Body of pancreas (tissue), 4 donors: ENCODE measurements around the gene RGS6.

ENCODE experiments used
- CTCF ChIP-seq, 7 experiments: fragments of 450-650 bp in 4 of 7; fragments of 200-600 bp in 3 of 7; sonication (generic) in 3 of 7; IDR thresholded peaks; one replicate each; pipeline ENCODE4 v1.5.1; 2016 to 2019; ENCODE audit warnings: antibody characterized with exemption in 7 of 7
- POLR2A ChIP-seq, 3 donors: fragments of 450-650 bp; IDR thresholded peaks; one replicate each; pipeline ENCODE4 v1.6.1; 2016; ENCODE audit warnings: antibody characterized with exemption in 3 of 3, mild to moderate bottlenecking in 2 of 3

- TF ChIP-seq CTCF (IDR thresholded peaks at IDR 0.05) (no peak), POLR2A (IDR thresholded peaks at IDR 0.05) (no peak)
Measured at GRCh38 chr14:72613231-72613974, 681.2 kb downstream of the RGS6 start.
